ENCODE measurements around the gene DDX49. TPM values are rescaled to one million over a fixed set of nuclear protein-coding genes. Genes with fewer than 3 reads are reported as not detected.
"Not testable (repeated sequence)": the region's sequence is repeated elsewhere in the genome, so short reads cannot be mapped to it uniquely, and the experiment has no call there.

Gene DDX49
- total RNA-seq, 2 donors from 2014 or later = 22.1 to 31.9 TPM

GRCh38 chr19:18915639-18916038 is 3.9 kb upstream of the DDX49 start:
- Histone ChIP-seq H3K4me3 (no peak overlapping the region), H3K36me3 (peaks cover 28% of the 10 kb centered on the region), H3K9me3 (no peaks in the 10 kb centered on the region), H3K4me1 (peaks cover 0 to 33% of the 10 kb centered on the region in 2 donors), H3K27me3 (no peaks in the 10 kb centered on the region), H3K27ac (no peak overlapping the region)
- TF ChIP-seq CTCF (IDR thresholded peaks at IDR 0.05) = peak in 1 of 2 donors; percentile 47
- no peak for DNase-seq (ENCODE audit: low spot score)

GRCh38 chr19:18917593-18917992 is 1.9 kb upstream of the DDX49 start:
- peaks cover 0 to 42% of the 10 kb centered on the region in 2 donors for H3K4me1 ChIP-seq
- H3K4me3 ChIP-seq; H3K27ac ChIP-seq; H3K27me3 ChIP-seq; DNase-seq (ENCODE audit: low spot score); H3K9me3 ChIP-seq: not testable (repeated sequence)
- peaks cover 31% of the 10 kb centered on the region for H3K36me3 ChIP-seq

GRCh38 chr19:18919900-18920214 is 342 bp downstream of the DDX49 start:
- DNase-seq (ENCODE audit: low spot score) = no peak
- TF ChIP-seq CTCF (IDR thresholded peaks at IDR 0.05) = no peak
- H3K4me3 ChIP-seq = peak overlapping the region; percentile 79 to 90
- H3K9me3 ChIP-seq = no peaks in the 10 kb centered on the region
- peaks cover 28% of the 10 kb centered on the region for H3K36me3 ChIP-seq
- H3K27ac ChIP-seq = peak overlapping the region; percentile 52 to 74
- peaks cover 0 to 42% of the 10 kb centered on the region in 2 donors for H3K4me1 ChIP-seq
- H3K27me3 ChIP-seq = no peaks in the 10 kb centered on the region

- H3K27ac ChIP-seq = no peak overlapping the region
- H3K9me3 ChIP-seq = no peaks in the 10 kb centered on the region
- TF ChIP-seq CTCF (IDR thresholded peaks at IDR 0.05) = no peak
- peaks cover 34% of the 10 kb centered on the region for H3K36me3 ChIP-seq
- peak overlapping the region; percentile 79 to 90 for H3K4me3 ChIP-seq
- no peaks in the 10 kb centered on the region for H3K27me3 ChIP-seq
- no peak for DNase-seq (ENCODE audit: low spot score)
- peaks cover 0 to 41% of the 10 kb centered on the region in 2 donors for H3K4me1 ChIP-seq
Measured at GRCh38 chr19:18920400-18920799, 885 bp downstream of the DDX49 start.

GRCh38 chr19:18921593-18921992 is 2.1 kb downstream of the DDX49 start:
- Histone ChIP-seq H3K4me1 (peaks cover 0 to 33% of the 10 kb centered on the region in 2 donors), H3K36me3 (peaks cover 46% of the 10 kb centered on the region), H3K9me3 (no peaks in the 10 kb centered on the region), H3K27ac (no peak overlapping the region), H3K4me3 (no peak overlapping the region), H3K27me3 (no peaks in the 10 kb centered on the region)
- no peak for DNase-seq (ENCODE audit: low spot score)
- TF ChIP-seq CTCF (IDR thresholded peaks at IDR 0.05) = no peak

GRCh38 chr19:18922228-18922985 is 2.9 kb downstream of the DDX49 start:
- Histone ChIP-seq H3K4me1 (peaks cover 0 to 31% of the 10 kb centered on the region in 2 donors), H3K27ac (no peak overlapping the region), H3K36me3 (peaks cover 46% of the 10 kb centered on the region), H3K4me3 (no peak overlapping the region), H3K9me3 (no peaks in the 10 kb centered on the region), H3K27me3 (no peaks in the 10 kb centered on the region)
- no peak for DNase-seq (ENCODE audit: low spot score)
- TF ChIP-seq CTCF (IDR thresholded peaks at IDR 0.05) = no peak
